Fibroblast of villous mesenchyme (primary cell): ENCODE measurements around the gene PPP1CC. TPM values are rescaled to one million over a fixed set of nuclear protein-coding genes. Genes with fewer than 3 reads are reported as not detected.

Experiments
- DNase-seq: peaks from one replicate; pipeline ENCODE4 v3.0.0-alpha.2; 2010; ENCODE audit warnings: low read depth
- H3K4me3 ChIP-seq: 2 replicates; pipeline ENCODE4 v1.5.1; 2011; ENCODE audit warnings: low read depth, mild to moderate bottlenecking, low read length
- total RNA-seq: library from RNA; depleted of rRNA; stranded (reverse); fragments of >200 nt; gene quantifications from 2 replicates; pipeline ENCODE4 v1.2.3, GENCODE V29; 2012
- TF ChIP-seq, protein P1 (sequence below): IDR thresholded peaks from 2 replicates; pipeline ENCODE4 v1.5.1; 2012; ENCODE audit warnings: low read depth, mild to moderate bottlenecking, low read length; ENCODE audit not compliant: insufficient read depth

The PPP1CC gene
- total RNA-seq, 1 donor = 139 TPM

DNA sequence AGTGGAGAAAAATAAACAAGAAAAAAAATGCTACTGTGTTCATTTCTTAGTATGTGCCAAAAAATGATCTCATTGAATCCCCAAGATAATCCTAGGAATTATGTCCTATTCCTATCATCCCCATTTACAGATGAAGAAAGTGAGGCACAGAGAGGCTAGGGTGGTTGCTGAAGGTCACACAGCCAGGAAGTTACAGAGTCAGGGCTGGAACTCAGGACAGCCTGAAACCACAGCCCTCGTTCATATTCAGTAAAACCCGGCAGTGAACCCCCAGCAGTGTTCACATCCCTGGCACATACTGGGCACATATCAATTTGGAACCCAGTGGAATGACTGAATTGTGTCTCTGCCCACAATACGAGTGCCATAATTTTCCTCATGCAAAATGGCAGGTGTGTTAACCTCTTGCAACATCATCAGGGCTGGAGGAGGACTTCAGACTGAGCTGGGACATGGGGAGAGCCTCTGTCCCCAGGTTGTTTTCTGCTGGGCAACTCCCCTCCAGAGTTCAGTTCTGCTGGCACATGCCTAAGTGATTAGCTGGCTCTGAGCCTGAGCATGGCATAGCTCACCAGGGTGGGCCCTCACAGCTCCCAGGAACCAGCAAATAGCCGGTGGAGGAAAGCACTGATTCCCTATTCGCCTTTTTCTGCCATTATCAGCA is 2.0 kb upstream of the PPP1CC start:
- H3K4me3 ChIP-seq = no peak overlapping the region
- TF ChIP-seq, protein P1, sequence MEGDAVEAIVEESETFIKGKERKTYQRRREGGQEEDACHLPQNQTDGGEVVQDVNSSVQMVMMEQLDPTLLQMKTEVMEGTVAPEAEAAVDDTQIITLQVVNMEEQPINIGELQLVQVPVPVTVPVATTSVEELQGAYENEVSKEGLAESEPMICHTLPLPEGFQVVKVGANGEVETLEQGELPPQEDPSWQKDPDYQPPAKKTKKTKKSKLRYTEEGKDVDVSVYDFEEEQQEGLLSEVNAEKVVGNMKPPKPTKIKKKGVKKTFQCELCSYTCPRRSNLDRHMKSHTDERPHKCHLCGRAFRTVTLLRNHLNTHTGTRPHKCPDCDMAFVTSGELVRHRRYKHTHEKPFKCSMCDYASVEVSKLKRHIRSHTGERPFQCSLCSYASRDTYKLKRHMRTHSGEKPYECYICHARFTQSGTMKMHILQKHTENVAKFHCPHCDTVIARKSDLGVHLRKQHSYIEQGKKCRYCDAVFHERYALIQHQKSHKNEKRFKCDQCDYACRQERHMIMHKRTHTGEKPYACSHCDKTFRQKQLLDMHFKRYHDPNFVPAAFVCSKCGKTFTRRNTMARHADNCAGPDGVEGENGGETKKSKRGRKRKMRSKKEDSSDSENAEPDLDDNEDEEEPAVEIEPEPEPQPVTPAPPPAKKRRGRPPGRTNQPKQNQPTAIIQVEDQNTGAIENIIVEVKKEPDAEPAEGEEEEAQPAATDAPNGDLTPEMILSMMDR = no peak
- DNase-seq = no peak

DNA sequence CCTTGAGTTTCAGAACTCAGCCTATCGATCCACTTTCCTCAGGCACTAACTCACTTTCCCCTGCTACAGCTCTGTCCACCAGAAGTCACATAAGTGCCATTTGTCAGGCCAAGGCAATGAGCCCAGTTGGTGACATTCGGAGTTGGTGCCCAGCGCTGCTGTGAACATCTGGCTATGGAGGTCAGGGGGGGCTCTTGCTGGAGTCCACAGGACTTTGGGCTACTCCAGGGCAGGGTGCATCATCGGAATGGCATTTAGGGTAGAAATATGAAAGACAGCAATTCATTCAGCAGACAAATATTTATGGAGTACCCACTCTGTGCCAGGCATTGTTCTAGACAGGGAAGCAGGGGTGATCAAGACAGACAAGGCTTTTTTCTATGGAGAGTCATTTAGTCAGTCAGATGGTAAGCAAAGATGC is 1.5 kb upstream of the PPP1CC start:
- TF ChIP-seq, protein P1 = no peak
- H3K4me3 ChIP-seq = no peak overlapping the region
- no peak for DNase-seq

DNA sequence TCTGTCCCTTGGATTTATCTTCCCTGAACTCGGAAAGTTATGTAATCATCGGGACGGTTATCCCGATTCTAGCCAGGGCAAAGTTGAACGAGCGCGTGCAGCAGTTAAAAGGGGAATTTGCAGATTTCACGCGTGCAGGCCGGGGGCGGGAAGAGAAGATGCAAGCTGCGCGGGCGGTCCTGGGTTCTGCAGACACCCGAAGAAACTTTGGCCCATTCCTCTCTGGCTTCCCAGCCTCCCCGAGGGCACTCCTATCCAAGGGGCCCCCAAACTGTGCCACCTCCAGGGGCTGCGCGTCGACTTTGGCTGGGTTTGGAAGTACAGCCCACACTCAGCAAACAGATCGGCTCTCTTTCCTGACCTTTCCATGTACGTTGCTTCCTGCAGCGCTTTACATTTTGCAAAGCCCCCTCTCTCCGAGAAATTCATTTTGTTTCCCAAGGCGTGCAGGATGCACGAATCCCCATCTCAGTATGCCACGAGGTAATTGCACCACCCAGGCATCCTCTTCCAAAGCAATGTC is 941 bp upstream of the PPP1CC start:
- H3K4me3 ChIP-seq = peak overlapping the region; percentile 62
- TF ChIP-seq, protein P1 = no peak
- DNase-seq = peak; percentile 42

DNA sequence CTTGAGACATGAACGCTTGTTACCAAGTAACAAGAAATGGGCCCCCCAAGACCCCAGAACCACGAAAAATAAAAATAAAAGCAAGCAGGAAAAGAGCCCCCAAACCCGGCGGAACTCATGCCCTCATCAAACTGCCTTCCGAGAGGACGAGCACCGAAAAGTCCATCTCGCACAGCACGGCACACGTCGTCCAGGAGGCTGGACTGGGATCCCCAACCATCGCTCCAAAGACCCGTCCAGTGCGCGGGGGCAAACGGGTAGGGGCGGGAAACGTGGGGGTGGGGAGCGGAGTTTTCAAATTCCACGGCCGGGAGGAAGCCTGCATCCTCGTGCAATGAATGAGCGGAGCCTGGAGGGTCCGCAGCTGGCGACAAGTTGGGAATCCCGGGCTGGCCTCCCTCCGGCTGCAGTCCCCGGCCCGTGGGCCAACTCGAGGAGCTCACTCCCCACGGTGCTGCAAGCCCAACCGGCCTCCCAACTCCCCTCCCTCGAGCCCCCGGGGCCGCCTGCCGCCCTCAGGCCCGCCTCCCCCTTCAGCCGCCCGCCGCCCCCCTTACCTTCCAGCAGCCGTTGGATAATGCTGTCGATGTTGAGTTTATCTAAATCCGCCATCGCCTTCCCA is 484 bp downstream of the PPP1CC start:
- DNase-seq = no peak
- H3K4me3 ChIP-seq = peak overlapping the region; percentile 92
- TF ChIP-seq, protein P1 = no peak

DNA sequence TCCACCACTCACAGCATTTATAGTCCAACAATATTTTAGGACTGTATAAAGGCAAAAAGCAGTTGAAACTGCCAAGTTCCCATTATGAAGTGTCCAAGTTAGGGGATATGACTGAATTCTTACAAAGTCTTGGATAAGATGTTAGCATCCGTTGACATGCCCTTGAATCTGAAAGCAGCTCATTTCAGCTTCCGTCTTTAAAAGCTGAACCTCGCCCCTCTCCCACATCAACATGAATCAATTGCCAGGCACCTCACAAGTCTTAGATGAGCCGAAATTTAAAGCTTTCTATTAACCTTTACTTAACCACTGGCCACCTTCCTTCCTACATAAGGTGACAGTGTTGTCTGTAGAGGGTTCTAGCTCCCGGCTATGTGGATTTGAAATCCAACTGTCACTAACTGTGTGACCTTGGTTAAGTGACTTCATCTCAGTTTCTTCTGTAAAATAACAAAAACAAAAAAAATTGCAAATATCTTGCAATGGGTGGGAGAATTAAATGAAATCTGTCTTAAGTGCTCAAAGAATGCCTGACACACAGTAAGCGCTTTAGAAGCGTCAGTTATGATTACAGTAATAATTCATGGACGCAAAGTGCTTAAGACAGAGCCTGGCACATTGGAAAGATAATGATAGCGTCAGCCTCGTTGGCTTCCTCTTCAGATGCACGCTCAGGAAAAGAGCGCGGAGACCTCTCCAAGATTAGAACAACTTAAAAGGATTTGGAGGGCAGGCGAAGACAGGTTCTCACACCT is 1.2 kb downstream of the PPP1CC start:
- H3K4me3 ChIP-seq = peak overlapping the region; percentile 92
- DNase-seq = peak; percentile 51
- TF ChIP-seq, protein P1 = no peak

DNA sequence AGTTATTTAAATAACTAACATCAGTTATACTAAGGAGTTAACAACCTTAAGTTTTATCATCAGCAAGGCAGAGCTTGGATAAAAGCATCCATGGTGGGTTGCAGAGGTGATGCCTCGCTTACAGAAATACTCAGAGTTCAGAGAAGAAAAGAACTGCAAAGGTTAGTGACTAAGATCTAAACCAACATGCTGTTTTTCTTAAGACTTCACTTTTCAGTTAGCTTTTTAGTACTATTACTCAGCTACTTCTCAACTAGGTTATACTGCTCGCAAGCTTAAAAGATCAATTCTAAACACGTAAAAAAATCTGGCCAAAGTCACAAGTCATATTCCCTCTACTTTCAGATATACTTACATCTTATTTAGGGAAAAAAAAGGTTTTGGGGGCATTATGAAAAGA is 2.8 kb downstream of the PPP1CC start:
- peak overlapping the region; percentile 29 for H3K4me3 ChIP-seq
- TF ChIP-seq, protein P1 = no peak
- no peak for DNase-seq
